IMR-90 (cell line): ENCODE results near the gene FBLN1. TPM values are rescaled to one million over a fixed set of nuclear protein-coding genes. Genes with fewer than 3 reads are reported as not detected.

Source experiments
- ATAC-seq: fragments of 200-7000 bp; cut with Tn5 transposase; 2 replicates; pipeline ENCODE4 v1.9.1; 2020; ENCODE audit warnings: low read depth, mild to moderate bottlenecking, moderate library complexity
- BruUV-seq: library from RNA; stranded (reverse); fragments of 400-500 nt; replicated peaks from 2 replicates; lab custom pipeline; 2021; lab: Mats Ljungman, UMichigan
- CTCF ChIA-PET: fragments of 300-600 bp; formaldehyde crosslinking; extraction: SDS; loops from one replicate; lab custom pipeline; 2021; ENCODE audit warnings: antibody characterized with exemption; lab: Yijun Ruan, JAX
- POLR2A ChIA-PET: fragments of 300-600 bp; sonication (Branson Sonifier 250); formaldehyde crosslinking; loops from one replicate; lab custom pipeline; 2022; ENCODE audit warnings: antibody characterized with exemption; ENCODE audit not compliant: unreplicated experiment; lab: Charles Lee
- DNase-seq: peaks from one replicate; pipeline ENCODE4 v3.0.0; 2013
- H2AFZ ChIP-seq: replicated peaks from 2 replicates; pipeline ENCODE3; 2013; ENCODE audit warnings: low read length, mild to moderate bottlenecking; ENCODE audit not compliant: poor library complexity
- H2AK5ac ChIP-seq: 2 replicates; pipeline ENCODE4 v1.6.1; 2013; ENCODE audit warnings: low read depth, low read length, inconsistent platforms
- H2AK9ac ChIP-seq: replicated peaks from 2 replicates; pipeline ENCODE3; 2013; ENCODE audit warnings: mild to moderate bottlenecking, low read depth, low read length, moderate library complexity; ENCODE audit not compliant: poor library complexity
- H2BK120ac ChIP-seq: 2 replicates; pipeline ENCODE4 v1.6.1; 2013; ENCODE audit warnings: low read depth, low read length, inconsistent platforms
- H2BK15ac ChIP-seq: 3 replicates; pipeline ENCODE4 v1.6.1; 2013; ENCODE audit warnings: low read depth, low read length, inconsistent platforms
- H2BK20ac ChIP-seq: 2 replicates; pipeline ENCODE4 v1.6.1; 2013; ENCODE audit warnings: low read depth, mild to moderate bottlenecking, inconsistent platforms, low read length, moderate library complexity
- H2BK5ac ChIP-seq: 2 replicates; pipeline ENCODE4 v1.6.1; 2013; ENCODE audit warnings: mild to moderate bottlenecking, low read depth, low read length, inconsistent platforms; ENCODE audit not compliant: poor library complexity, severe bottlenecking
- H3K14ac ChIP-seq: replicated peaks from 2 replicates; pipeline ENCODE4 v1.6.1; 2013; ENCODE audit warnings: low read depth, low read length, inconsistent platforms
- H3K18ac ChIP-seq: 2 replicates; pipeline ENCODE4 v1.6.1; 2013; ENCODE audit warnings: low read depth, low read length, control low read depth
- H3K23ac ChIP-seq: 2 replicates; pipeline ENCODE4 v1.6.1; 2013; ENCODE audit warnings: low read depth, low read length, inconsistent platforms
- H3K27ac ChIP-seq: 2 replicates; pipeline ENCODE4 v1.5.1; 2013; ENCODE audit warnings: mild to moderate bottlenecking, control low read depth, low read length; ENCODE audit not compliant: insufficient read depth
- H3K27me3 ChIP-seq: 2 replicates; pipeline ENCODE4 v1.6.1; 2013; ENCODE audit warnings: low read length; ENCODE audit not compliant: control insufficient read depth, insufficient read depth
- H3K36me3 ChIP-seq: 2 replicates; pipeline ENCODE4 v1.6.1; 2013; ENCODE audit warnings: low read length, mixed read lengths; ENCODE audit not compliant: control insufficient read depth, insufficient read depth
- H3K4ac ChIP-seq: 2 replicates; pipeline ENCODE4 v1.6.1; 2013; ENCODE audit warnings: low read depth, low read length, inconsistent platforms
- H3K4me1 ChIP-seq: 2 replicates; pipeline ENCODE4 v1.6.1; 2013; ENCODE audit warnings: low read length, mixed read lengths; ENCODE audit not compliant: control insufficient read depth, insufficient read depth
- H3K4me2 ChIP-seq: 2 replicates; pipeline ENCODE4 v1.6.1; 2013; ENCODE audit warnings: low read depth, mild to moderate bottlenecking, control low read depth, low read length, moderate library complexity
- H3K4me3 ChIP-seq: 2 replicates; pipeline ENCODE4 v1.5.1; 2013; ENCODE audit warnings: low read depth, mild to moderate bottlenecking, control low read depth, low read length, moderate library complexity; ENCODE audit not compliant: insufficient read depth
- H3K56ac ChIP-seq: 2 replicates; pipeline ENCODE4 v1.6.1; 2013; ENCODE audit warnings: low read length, inconsistent platforms; ENCODE audit not compliant: insufficient read depth; ENCODE audit errors: extremely low read depth
- H3K79me1 ChIP-seq, 2 experiments: 2 replicates each; pipeline ENCODE4 v1.6.1; 2013; ENCODE audit warnings: low read length in 2 of 2, inconsistent platforms in 1 of 2, low read depth in 1 of 2
- H3K9ac ChIP-seq: 2 replicates; pipeline ENCODE4 v1.6.1; 2013; ENCODE audit warnings: low read depth, low read length, control low read depth
- H3K9me1 ChIP-seq: 2 replicates; pipeline ENCODE4 v1.6.1; 2013; ENCODE audit warnings: low read length, inconsistent platforms; ENCODE audit not compliant: insufficient read depth
- H3K9me3 ChIP-seq: 2 replicates; pipeline ENCODE4 v1.6.1; 2013; ENCODE audit warnings: low read length; ENCODE audit not compliant: control insufficient read depth, insufficient read depth
- H4K20me1 ChIP-seq: 2 replicates; pipeline ENCODE4 v1.6.1; 2013; ENCODE audit warnings: low read length, inconsistent platforms; ENCODE audit not compliant: insufficient read depth
- H4K5ac ChIP-seq: 2 replicates; pipeline ENCODE4 v1.6.1; 2013; ENCODE audit warnings: mild to moderate bottlenecking, low read depth, low read length, control low read depth
- H4K8ac ChIP-seq, 2 experiments: 2 replicates each; pipeline ENCODE4 v1.6.1; 2013; ENCODE audit warnings: low read depth in 2 of 2, low read length in 2 of 2, control low read depth in 1 of 2, inconsistent platforms in 1 of 2
- H4K91ac ChIP-seq: 2 replicates; pipeline ENCODE4 v1.6.1; 2013; ENCODE audit warnings: low read depth, low read length, inconsistent platforms; ENCODE audit not compliant: insufficient read depth
- BHLHE40 ChIP-seq: fragments of 150-350 bp; IDR thresholded peaks from 2 replicates; pipeline ENCODE4 v1.6.1; 2016; ENCODE audit warnings: mild to moderate bottlenecking, low read depth, low read length
- MAFK ChIP-seq: IDR thresholded peaks from 2 replicates; pipeline ENCODE4 v1.6.1; 2012; ENCODE audit warnings: low read depth, low read length, improper control_type of control experiment
- NFE2L2 ChIP-seq: fragments of 150-350 bp; IDR thresholded peaks from 2 replicates; pipeline ENCODE4 v1.6.1; 2016; ENCODE audit warnings: low read depth, mild to moderate bottlenecking, low read length
- POLR2A ChIP-seq: IDR thresholded peaks from 2 replicates; pipeline ENCODE4 v1.6.1; 2012; ENCODE audit warnings: mild to moderate bottlenecking, low read depth, low read length
- RCOR1 ChIP-seq: IDR thresholded peaks from 2 replicates; pipeline ENCODE4 v1.6.1; 2012; ENCODE audit warnings: mild to moderate bottlenecking, low read length, improper control_type of control experiment; ENCODE audit not compliant: insufficient replicate concordance
- WGBS, 2 experiments: methylation state at CpG; one replicate each; pipeline versions ENCODE4 v1.1.5 to v1.1.7; 2013; ENCODE audit warnings: missing lambda C conversion rate in 2 of 2; ENCODE audit not compliant: insufficient read length in 1 of 2; ENCODE audit errors: extremely low coverage in 2 of 2; 5-methylcytosine and 5-hydroxymethylcytosine counted together
- dilution Hi-C: fragments of 300-500 bp; cut with HindIII; formaldehyde crosslinking; loops from one replicate; pipeline ENCODE4 v1.14.3; 2018; ENCODE audit warnings: low sequenced_read_pairs; ENCODE audit not compliant: unreplicated experiment
- in situ Hi-C: fragments of 300-500 bp; cut with MboI; formaldehyde crosslinking; loops from 3 replicates; pipeline ENCODE4 v1.14.3; 2019; ENCODE audit warnings: low sequenced_read_pairs, inconsistent platforms, mixed read lengths
- intact Hi-C: fragments of 100-400 bp; cut with micrococcal nuclease; formaldehyde crosslinking; loops from 2 replicates; pipeline ENCODE4 v1.10.0; 2022
- polyA plus RNA-seq, 3 experiments: library from polyadenylated mRNA; depleted of rRNA; stranded (reverse); fragments of >200 nt; gene quantifications; 2 replicates each; pipeline ENCODE4 v1.2.3, GENCODE V29; 2012; ENCODE audit warnings: low replicate concordance in 1 of 3
- total RNA-seq: library from RNA; depleted of rRNA; stranded (reverse); fragments of >200 nt; gene quantifications from 2 replicates; pipeline ENCODE4 v1.2.3, GENCODE V29; 2012

Gene FBLN1
- total and polyA plus RNA-seq, 2 of the 4 experiments (the other 2 are of a cell fraction), result 11.3 to 87.9 TPM

- Histone ChIP-seq H3K9ac (no peak overlapping the region), H4K8ac (no peak overlapping the region), H3K4me1 (no peaks in the 10 kb centered on the region), H2AFZ (no peak overlapping the region), H2AK5ac (no peak overlapping the region), H3K36me3 (peaks cover 63% of the 10 kb centered on the region), H2BK20ac (no peak overlapping the region), H3K27ac (no peak overlapping the region), H3K56ac (no peak overlapping the region), H3K27me3 (no peaks in the 10 kb centered on the region), H4K5ac (no peak overlapping the region), H3K9me3 (peaks cover 10% of the 10 kb centered on the region), H3K79me1 (no peaks in the 10 kb centered on the region; a peak in 1 of 4 replicates), H2BK120ac (no peak overlapping the region), H3K4ac (no peak overlapping the region), H3K14ac (no peak overlapping the region), H3K4me3 (no peak overlapping the region), H3K18ac (no peak overlapping the region), H2BK5ac (no peak overlapping the region), H3K23ac (no peak overlapping the region), H3K4me2 (no peak overlapping the region), H2AK9ac (no peak overlapping the region), H3K9me1 (peaks cover 16% of the 10 kb centered on the region; the same call in 1 of the 2 replicates), H4K20me1 (no peaks in the 10 kb centered on the region; the same call in 1 of the 2 replicates), H4K91ac (no peak overlapping the region), H2BK15ac (no peak overlapping the region)
- BruUV-seq, result no TSS peak
- intact Hi-C loops (no loop called here), in situ Hi-C loops (loop anchor here (25.0 kb wide), 1 partner anchor 575 kb away; no protein-coding TSS in a partner anchor), dilution Hi-C loops (no loop called here)
- DNase-seq, result no peak
- ChIA-PET POLR2A (no interaction called here), CTCF (no interaction called here)
- TF ChIP-seq POLR2A (no peak), MAFK (no peak), NFE2L2 (no peak), RCOR1 (no peak), BHLHE40 (no peak)
- WGBS, 2 experiments, result 90% methylated on average over 2 of the region's 5 CpGs; no CpG with 5 or more reads in 1 of the 2 experiments
- ATAC-seq, result no peak
These were observed 59.4 kb downstream of the FBLN1 start for GRCh38 chr22:45562102-45562501.
